Stimulated activated CD8-positive, alpha-beta memory T cell treated with anti-CD3 and anti-CD28 coated beads, Interleukin-7, amount 100 ng/mL, for 48 hours (primary cell): ENCODE measurements around the gene SPINT1.

Source experiments
- DNase-seq, 2 donors: peaks; one replicate each; pipeline ENCODE4 v3.0.0-alpha.2; 2020; ENCODE audit warnings: low read depth in 1 of 2; ENCODE audit errors: extremely low read depth in 1 of 2

SPINT1 gene

GRCh38 chr15:40892447-40893012, 48.7 kb downstream of the SPINT1 start:
- DNase-seq, result no peak

GRCh38 chr15:40893019-40893670, 49.3 kb downstream of the SPINT1 start:
- DNase-seq, result no peak

- DNase-seq, result peak; percentile 96 to 97
These were observed 50.2 kb downstream of the SPINT1 start, which contains the start of gene VPS18 for GRCh38 chr15:40893733-40894680. VPS18 (plus strand) TSS chr15:40894450; CDS start chr15:40894769, 319 bp downstream.

- peak in 1 of 2 donors; percentile 47 for DNase-seq
These were observed 51.0 kb downstream of the SPINT1 start for GRCh38 chr15:40894681-40895448.

GRCh38 chr15:40899536-40900207, 55.8 kb downstream of the SPINT1 start:
- no peak for DNase-seq

- no peak for DNase-seq
These were observed 56.6 kb downstream of the SPINT1 start for GRCh38 chr15:40900256-40901052.

- no peak for DNase-seq
These were observed 57.2 kb downstream of the SPINT1 start for GRCh38 chr15:40901053-40901443.

- DNase-seq, result no peak
These were observed 59.0 kb downstream of the SPINT1 start for GRCh38 chr15:40902605-40903561.

GRCh38 chr15:40904552-40905201, 60.8 kb downstream of the SPINT1 start:
- no peak for DNase-seq

GRCh38 chr15:40906091-40906990, 62.5 kb downstream of the SPINT1 start:
- DNase-seq, result peak; percentile 65 to 66

- DNase-seq, result no peak
These were observed 63.3 kb downstream of the SPINT1 start for GRCh38 chr15:40906991-40907802.
